Smooth muscle cell (in vitro differentiated cells): Measurements from ENCODE around the gene LY6G5B. TPM values are rescaled to one million over a fixed set of nuclear protein-coding genes. Genes with fewer than 3 reads are reported as not detected.

Experiments used
- DNase-seq: peaks from one replicate; lab custom pipeline; 2025; ENCODE audit not compliant: unreplicated experiment; lab: John Stamatoyannopoulos, UW
- H2AFZ ChIP-seq: fragments of 200-600 bp; sonication (generic); 2 replicates; pipeline ENCODE4 v1.6.0; 2016; ENCODE audit warnings: antibody characterized with exemption, low read depth, mild to moderate bottlenecking
- H3F3A ChIP-seq: fragments of 200-600 bp; sonication (generic); 2 replicates; pipeline ENCODE4 v1.6.0; 2017; ENCODE audit warnings: antibody characterized with exemption, low read depth
- H3K27ac ChIP-seq: fragments of 200-600 bp; sonication (generic); 2 replicates; pipeline ENCODE4 v1.5.1; 2016; ENCODE audit warnings: low read depth, mild to moderate bottlenecking
- H3K27me3 ChIP-seq: fragments of 200-600 bp; sonication (generic); 2 replicates; pipeline ENCODE4 v1.6.1; 2016; ENCODE audit warnings: low read depth, mild to moderate bottlenecking
- H3K36me3 ChIP-seq: fragments of 200-600 bp; sonication (generic); 2 replicates; pipeline ENCODE4 v1.5.1; 2016; ENCODE audit warnings: low read depth
- H3K4me1 ChIP-seq: fragments of 200-600 bp; sonication (generic); 2 replicates; pipeline ENCODE4 v1.5.1; 2016; ENCODE audit warnings: low read depth
- H3K4me2 ChIP-seq: fragments of 200-600 bp; sonication (generic); 2 replicates; pipeline ENCODE4 v1.6.0; 2016; ENCODE audit warnings: mild to moderate bottlenecking
- H3K4me3 ChIP-seq: fragments of 200-600 bp; sonication (generic); 2 replicates; pipeline ENCODE4 v1.5.1; 2016; ENCODE audit warnings: mild to moderate bottlenecking
- H3K79me2 ChIP-seq: fragments of 200-600 bp; sonication (generic); 2 replicates; pipeline ENCODE4 v1.6.0; 2016; ENCODE audit warnings: low read depth, mild to moderate bottlenecking
- H3K9ac ChIP-seq: fragments of 200-600 bp; sonication (generic); 2 replicates; pipeline ENCODE4 v1.6.0; 2016; ENCODE audit warnings: low read depth
- H3K9me3 ChIP-seq: fragments of 200-600 bp; sonication (generic); replicated peaks from 2 replicates; pipeline ENCODE4 v1.5.1; 2016; ENCODE audit warnings: low read depth
- H4K20me1 ChIP-seq: fragments of 200-600 bp; sonication (generic); 2 replicates; pipeline ENCODE4 v1.6.0; 2016; ENCODE audit warnings: low read depth
- CTCF ChIP-seq: fragments of 200-600 bp; sonication (generic); IDR thresholded peaks from 2 replicates; pipeline ENCODE4 v1.5.1; 2017; ENCODE audit warnings: borderline replicate concordance, mild to moderate bottlenecking, antibody characterized with exemption; ENCODE audit not compliant: insufficient read depth, poor library complexity, severe bottlenecking
- WGBS: methylation state at CpG from one replicate; pipeline ENCODE4 v1.1.7; 2016; ENCODE audit warnings: low lambda C conversion rate; 5-methylcytosine and 5-hydroxymethylcytosine counted together
- polyA plus RNA-seq: library from polyadenylated mRNA; unstranded; fragments of >200 nt; fragmentation: Nextera tagmentation; extraction: Ambion mirVana; gene quantifications from 2 replicates; pipeline ENCODE4 v1.2.1, GENCODE V29; 2016
- total RNA-seq: library from RNA; depleted of rRNA; stranded (reverse); fragments of >200 nt; gene quantifications from 2 replicates; pipeline ENCODE4 v1.2.3, GENCODE V29; 2014

The LY6G5B gene
- total and polyA plus RNA-seq, 2 experiments from 2014 or later: 1.5 to 5.6 TPM

- Histone ChIP-seq H3K27ac (no peak overlapping the region), H3K79me2 (no peaks in the 10 kb centered on the region), H3F3A (no peaks in the 10 kb centered on the region), H2AFZ (no peak overlapping the region), H3K4me2 (no peak overlapping the region), H3K4me3 (no peak overlapping the region), H4K20me1 (no peaks in the 10 kb centered on the region), H3K4me1 (no peaks in the 10 kb centered on the region), H3K36me3 (no peaks in the 10 kb centered on the region), H3K27me3 (no peaks in the 10 kb centered on the region), H3K9me3 (no peaks in the 10 kb centered on the region), H3K9ac (no peak overlapping the region)
- peak; percentile 34 for TF ChIP-seq CTCF
- no peak for DNase-seq
- WGBS: 86% methylated on average over 11 of the region's 11 CpGs
Observed at GRCh38 chr6:31689249-31690110, 19.7 kb downstream of the LY6G5B start.

DNA sequence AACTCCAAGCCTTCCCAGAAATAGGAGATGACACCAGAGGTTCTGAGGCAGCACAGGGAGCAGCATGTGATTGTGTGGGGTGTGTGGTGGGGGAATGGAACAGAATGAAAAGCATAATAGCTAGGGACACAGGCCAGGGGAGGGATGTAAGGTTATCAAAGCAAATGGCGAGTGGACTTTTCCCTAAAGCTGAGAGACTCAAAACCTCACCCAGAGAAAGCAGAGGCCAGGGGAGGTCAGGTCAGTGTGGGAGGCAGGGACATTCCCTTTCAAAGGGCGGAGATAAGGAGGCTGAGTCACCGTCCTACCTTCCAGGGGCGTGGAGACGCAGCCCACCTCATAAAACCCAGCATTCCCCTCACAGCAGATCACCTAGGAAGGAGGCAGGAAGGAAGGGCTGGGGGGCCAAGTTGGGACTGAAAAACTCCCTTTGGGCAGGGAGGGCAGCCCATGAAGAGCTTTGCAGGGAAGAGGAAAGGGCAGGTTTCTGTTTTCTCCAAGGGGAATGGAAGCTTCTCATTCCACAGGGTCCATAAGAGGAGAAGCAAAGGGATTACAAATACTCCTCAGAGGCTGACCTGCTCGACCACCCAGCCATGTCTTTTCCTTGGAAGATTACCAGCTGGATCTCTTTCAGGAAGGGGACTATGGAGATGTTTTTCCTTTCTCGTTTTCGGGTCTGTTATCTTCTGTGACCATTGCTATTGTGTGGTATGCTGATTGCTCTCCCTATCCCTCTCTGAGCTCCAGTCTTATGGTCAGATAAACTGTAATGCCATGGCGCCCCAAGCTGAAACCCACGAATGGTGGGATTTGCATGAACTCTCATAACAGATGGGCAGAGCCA, 20.7 kb downstream of the LY6G5B start:
- TF ChIP-seq CTCF: no peak
- Histone ChIP-seq H3K4me3 (no peak overlapping the region), H3K79me2 (no peaks in the 10 kb centered on the region), H3K9ac (no peak overlapping the region), H3K4me1 (no peaks in the 10 kb centered on the region), H3K9me3 (no peaks in the 10 kb centered on the region), H3K4me2 (no peak overlapping the region), H3F3A (no peaks in the 10 kb centered on the region), H3K36me3 (no peaks in the 10 kb centered on the region), H3K27me3 (no peaks in the 10 kb centered on the region), H3K27ac (no peak overlapping the region), H4K20me1 (no peaks in the 10 kb centered on the region), H2AFZ (no peak overlapping the region)
- WGBS: 58% methylated on average over 10 of the region's 10 CpGs
- no peak for DNase-seq

GRCh38 chr6:31691078-31691463, 21.3 kb downstream of the LY6G5B start:
- no peak for TF ChIP-seq CTCF
- Histone ChIP-seq H3K4me3 (no peak overlapping the region), H3F3A (no peaks in the 10 kb centered on the region), H3K27ac (no peak overlapping the region), H3K4me2 (no peak overlapping the region), H4K20me1 (no peaks in the 10 kb centered on the region), H3K27me3 (no peaks in the 10 kb centered on the region), H3K36me3 (no peaks in the 10 kb centered on the region), H3K9ac (no peak overlapping the region), H3K9me3 (no peaks in the 10 kb centered on the region), H3K4me1 (no peaks in the 10 kb centered on the region), H2AFZ (no peak overlapping the region), H3K79me2 (no peaks in the 10 kb centered on the region)
- 94% methylated on average over 6 of the region's 6 CpGs for WGBS
- DNase-seq: no peak
